Measurements from ENCODE around the gene NFKB2.

NFKB2 gene

DNA sequence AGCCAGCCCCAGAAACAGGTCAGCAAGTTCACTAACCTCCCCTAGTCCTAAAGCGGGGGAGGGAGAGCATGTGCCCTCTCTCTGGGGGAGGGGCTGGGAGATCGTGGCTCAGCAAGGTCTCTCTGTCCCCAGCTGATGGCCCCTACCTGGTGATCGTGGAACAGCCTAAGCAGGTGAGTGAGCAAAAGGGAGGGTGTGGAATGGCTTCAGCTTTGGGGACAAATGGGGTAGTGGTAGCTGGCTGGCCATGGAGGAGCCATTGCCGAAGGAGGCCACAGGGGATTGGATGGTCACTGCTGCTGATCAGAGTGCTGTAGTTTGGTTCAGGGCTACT lies 779 bp downstream of the NFKB2 start:
- DNase-seq, result peak in 1 of 2 donors; percentile 27

GRCh38 chr10:102396730-102397151 lies 1.2 kb downstream of the NFKB2 start:
- DNase-seq, result no peak

DNA sequence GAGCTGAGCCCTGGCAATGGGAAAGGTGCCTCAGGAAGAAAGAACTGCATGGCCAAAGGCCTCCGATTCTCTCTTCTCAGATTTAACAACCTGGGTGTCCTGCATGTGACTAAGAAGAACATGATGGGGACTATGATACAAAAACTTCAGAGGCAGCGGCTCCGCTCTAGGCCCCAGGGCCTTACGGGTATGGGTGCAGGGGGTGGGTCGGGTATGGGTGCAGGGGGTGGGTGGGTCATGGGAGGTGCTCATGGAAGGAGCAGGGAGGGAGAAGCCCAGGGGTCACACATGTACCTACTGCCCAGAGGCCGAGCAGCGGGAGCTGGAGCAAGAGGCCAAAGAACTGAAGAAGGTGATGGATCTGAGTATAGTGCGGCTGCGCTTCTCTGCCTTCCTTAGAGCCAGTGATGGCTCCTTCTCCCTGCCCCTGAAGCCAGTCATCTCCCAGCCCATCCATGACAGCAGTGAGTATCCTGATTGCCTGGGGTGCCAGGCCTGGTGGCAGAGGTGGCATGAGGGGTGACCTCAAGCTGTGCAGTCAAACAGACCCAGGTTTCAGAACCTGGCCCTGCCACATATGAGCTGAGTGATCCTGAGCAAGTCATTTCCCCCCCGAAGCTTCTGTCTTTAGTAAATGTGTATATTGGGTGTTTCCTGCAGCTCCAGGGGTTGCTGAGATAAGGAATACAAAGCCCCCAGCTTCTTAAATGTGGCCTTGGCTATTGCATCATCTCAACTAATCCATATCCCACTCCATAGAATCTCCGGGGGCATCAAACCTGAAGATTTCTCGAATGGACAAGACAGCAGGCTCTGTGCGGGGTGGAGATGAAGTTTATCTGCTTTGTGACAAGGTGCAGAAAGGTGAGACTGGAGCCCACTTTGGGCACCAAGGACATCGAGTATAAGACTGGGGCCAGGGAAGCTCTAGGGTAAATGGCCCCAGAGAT lies 2.0 kb downstream of the NFKB2 start:
- DNase-seq, result no peak

DNA sequence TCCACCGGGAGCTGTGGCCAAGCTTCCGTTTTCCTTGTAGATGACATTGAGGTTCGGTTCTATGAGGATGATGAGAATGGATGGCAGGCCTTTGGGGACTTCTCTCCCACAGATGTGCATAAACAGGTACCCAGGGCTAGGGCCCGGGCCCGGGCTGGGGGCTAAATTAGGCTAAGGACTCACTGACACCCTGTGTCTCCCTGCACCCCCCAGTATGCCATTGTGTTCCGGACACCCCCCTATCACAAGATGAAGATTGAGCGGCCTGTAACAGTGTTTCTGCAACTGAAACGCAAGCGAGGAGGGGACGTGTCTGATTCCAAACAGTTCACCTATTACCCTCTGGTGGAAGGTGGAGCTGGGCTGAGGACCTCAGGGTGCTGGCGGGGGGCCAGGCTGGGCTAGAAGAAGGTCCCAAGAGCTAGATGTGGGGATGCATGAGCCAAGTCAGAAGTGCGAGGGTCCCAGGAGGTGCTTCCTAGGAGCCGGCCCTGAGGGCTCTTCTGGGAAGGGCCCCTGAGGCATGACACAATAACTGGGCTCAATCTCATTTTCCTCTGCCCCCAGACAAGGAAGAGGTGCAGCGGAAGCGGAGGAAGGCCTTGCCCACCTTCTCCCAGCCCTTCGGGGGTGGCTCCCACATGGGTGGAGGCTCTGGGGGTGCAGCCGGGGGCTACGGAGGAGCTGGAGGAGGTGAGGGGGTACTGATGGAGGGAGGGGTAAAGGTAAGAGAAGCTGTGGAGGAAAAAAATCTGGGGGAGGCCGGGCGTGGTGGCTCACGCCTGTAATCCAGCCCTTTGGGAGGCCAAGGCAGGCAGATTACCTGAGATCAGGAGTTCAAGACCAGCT lies 2.9 kb downstream of the NFKB2 start:
- no peak for DNase-seq

GRCh38 chr10:102399217-102400021 lies 3.9 kb downstream of the NFKB2 start:
- DNase-seq, result peak; percentile 86 to 91

DNA sequence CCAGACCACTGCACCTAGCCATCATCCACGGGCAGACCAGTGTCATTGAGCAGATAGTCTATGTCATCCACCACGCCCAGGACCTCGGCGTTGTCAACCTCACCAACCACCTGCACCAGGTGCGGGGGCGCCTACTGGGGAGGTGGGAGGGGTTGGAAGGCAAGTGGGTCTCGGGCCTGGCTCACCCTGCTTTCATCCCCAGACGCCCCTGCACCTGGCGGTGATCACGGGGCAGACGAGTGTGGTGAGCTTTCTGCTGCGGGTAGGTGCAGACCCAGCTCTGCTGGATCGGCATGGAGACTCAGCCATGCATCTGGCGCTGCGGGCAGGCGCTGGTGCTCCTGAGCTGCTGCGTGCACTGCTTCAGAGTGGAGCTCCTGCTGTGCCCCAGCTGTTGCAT lies 4.6 kb downstream of the NFKB2 start:
- DNase-seq, result no peak

DNA sequence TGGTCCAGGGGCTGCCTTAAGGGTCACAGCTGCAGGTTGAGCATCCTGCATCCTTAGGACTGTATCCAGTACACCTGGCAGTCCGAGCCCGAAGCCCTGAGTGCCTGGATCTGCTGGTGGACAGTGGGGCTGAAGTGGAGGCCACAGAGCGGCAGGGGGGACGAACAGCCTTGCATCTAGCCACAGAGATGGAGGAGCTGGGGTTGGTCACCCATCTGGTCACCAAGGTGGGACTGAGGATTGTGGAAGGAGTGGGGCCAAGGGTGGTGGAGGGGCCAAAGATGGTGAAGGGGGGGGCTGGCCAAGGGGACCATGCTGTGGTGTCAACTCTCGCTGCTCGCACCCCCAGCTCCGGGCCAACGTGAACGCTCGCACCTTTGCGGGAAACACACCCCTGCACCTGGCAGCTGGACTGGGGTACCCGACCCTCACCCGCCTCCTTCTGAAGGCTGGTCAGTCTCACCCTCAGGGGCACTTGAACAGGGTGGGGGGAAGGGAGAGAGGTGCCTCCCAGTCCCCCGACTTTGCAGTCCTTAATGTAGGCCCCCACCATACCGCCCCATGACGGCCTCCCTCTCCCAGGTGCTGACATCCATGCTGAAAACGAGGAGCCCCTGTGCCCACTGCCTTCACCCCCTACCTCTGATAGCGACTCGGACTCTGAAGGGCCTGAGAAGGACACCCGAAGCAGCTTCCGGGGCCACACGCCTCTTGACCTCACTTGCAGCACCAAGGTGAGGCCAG lies 5.3 kb downstream of the NFKB2 start:
- DNase-seq, result no peak

GRCh38 chr10:102401342-102401654 lies 5.8 kb downstream of the NFKB2 start:
- DNase-seq, result no peak

- DNase-seq, result no peak
Measured at GRCh38 chr10:102401735-102402511, 6.4 kb downstream of the NFKB2 start.

- DNase-seq, result no peak
Measured at GRCh38 chr10:102402512-102402896, 7.0 kb downstream of the NFKB2 start.

DNA sequence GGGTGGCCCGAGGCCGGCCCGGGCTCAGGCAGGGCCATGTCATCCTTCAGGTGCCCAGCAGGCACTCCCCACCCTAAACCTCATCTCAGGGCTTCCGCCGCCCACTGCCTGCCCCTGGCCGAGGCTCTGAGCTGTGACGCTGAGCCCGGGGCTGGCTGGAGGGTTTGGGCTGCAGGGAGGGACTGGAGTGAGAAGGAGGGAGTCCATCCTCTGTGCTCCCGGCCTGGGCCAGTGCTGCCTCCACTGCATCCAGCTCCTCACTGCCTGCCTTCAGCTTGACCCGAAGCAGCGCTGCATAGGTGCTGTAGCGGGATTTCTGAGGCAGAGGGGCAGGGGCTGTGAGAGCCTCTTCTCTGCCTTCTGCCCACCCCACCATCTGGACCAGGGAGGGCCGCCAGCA lies 7.6 kb downstream of the NFKB2 start:
- no peak for DNase-seq

DNA sequence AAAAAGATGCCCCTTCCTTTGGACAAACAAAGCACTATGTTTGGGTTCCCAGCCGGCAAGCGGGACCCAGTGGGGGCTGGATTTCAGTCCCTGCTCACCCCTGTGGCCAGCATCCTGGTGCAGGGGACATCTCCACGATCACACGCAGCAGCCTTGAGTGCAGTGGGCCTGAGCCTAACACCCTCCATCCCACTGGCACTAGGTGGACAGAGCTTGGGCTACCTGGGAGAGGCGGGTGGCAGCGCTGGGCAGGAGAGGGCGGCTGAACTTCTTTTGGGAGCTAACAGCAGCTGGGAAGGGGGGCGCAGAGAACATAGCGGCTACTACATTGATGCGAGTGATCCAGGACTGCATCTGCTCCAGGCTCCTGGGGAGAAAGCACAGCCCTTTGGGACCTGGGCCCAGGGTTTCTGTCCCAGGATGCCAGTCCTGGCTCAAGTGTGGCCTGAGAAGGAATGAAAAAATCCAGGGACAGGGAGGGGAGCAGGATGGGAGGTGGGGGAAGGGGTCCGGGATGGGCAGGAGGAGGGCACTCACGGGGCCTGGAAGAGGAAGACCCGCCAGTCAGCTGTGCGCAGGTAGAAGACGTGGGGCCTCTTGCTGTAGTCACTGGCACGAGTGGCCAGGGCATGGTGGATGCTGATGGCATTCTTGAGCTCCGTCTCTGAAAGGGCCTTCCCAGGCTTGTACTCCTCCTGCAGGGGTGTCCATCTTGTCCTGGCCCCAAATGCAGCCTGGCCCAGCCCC lies 9.0 kb downstream of the NFKB2 start:
- DNase-seq, result no peak

DNA sequence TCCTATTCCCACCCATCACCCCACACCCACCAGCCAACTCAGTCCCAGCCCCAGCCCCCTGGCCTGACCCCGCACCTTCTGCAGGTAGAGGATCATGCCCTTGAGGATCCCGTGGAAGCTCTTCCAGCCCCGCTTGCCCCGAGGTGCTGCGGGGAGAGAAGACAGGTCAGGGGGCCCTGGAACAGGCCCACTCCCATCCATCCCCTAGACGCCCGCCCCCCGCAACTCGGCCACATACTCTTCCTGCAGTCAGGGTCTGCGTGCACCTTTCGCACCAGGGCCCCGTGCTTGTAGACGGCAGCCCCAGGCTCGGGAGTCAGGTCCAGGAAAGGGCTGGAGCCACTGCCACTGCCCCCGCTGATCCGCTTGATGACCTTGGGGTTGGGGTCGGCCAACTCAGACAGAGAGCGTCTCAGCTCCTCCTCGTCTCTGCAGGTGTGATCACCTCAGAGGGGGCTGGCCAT lies 9.6 kb downstream of the NFKB2 start:
- no peak for DNase-seq

- DNase-seq, result no peak
Measured at GRCh38 chr10:102405632-102406031, 10.1 kb downstream of the NFKB2 start.

- DNase-seq, result no peak
Measured at GRCh38 chr10:102406815-102407214, 11.3 kb downstream of the NFKB2 start.

GRCh38 chr10:102407425-102408130 lies 12.1 kb downstream of the NFKB2 start:
- no peak for DNase-seq

DNA sequence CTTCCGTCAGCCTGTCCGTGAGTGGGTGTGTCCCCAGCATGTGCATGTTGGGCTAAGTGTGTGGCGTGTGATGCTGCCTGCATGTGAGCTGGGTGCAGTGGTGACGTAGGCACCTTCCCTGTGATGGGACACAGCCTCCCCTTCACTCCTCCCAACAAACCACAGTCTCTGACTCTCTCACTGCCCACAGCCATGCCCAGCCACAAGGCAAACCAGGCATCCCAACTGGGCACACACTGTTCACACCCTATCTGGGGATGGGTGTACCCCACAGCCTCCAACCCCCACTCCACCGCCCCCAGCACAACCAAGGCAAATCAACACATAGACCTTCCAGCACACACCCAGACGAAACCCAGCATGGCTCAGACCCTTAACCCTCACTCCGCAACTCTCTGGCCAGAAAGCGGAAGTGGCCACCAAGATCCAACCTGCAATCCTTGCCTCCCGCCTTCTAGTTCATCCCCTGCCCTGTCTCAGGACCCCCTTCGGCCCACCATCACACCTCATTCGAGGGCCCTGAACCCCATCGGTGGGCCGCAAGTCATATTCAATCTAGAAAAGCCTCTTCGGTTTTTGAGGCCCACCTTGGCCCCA lies 12.7 kb downstream of the NFKB2 start:
- no peak for DNase-seq

GRCh38 chr10:102408728-102409603 lies 13.5 kb downstream of the NFKB2 start:
- DNase-seq, result peak; percentile 81 to 86
